Measurements from ENCODE around the gene CDX4. TPM values are rescaled to one million over a fixed set of nuclear protein-coding genes. Genes with fewer than 3 reads are reported as not detected.

Gene CDX4
- total RNA-seq = not detected in 2 replicates

GRCh38 chrX:73446831-73447230 lies at the start of gene CDX4:
CDX4 (plus strand) TSS chrX:73447053; CDS start chrX:73447254, 201 bp downstream.

Small RNA genes within 50 kb of the gene (small RNA-seq; reads per million reads assigned to genes)
- gene MORF4L1P6 = not detected
- not detected for gene RNU6-1044P

Other genes with a start within 250 kb of the CDX4 start
- 0.33 and 1.2 TPM in 2 replicates for gene NAP1L2, start 232.2 kb upstream of the CDX4 start, total RNA-seq
- gene CHIC1, start 116.1 kb downstream of the CDX4 start, total RNA-seq = 9.8 and 11.8 TPM in 2 replicates